OCI-LY1 (cell line): ENCODE measurements around the gene IFITM2.

Source experiments
- CTCF ChIP-seq: fragments of 200-600 bp; sonication (generic), shearing (Covaris generic); IDR thresholded peaks from 2 replicates; pipeline ENCODE4 v1.5.1; 2017; ENCODE audit warnings: mild to moderate bottlenecking, antibody characterized with exemption, low read length, moderate library complexity, mixed read lengths
- EZH2 ChIP-seq: fragments of 200-600 bp; sonication (generic), shearing (Covaris generic); IDR thresholded peaks from 2 replicates; pipeline ENCODE4 v1.8.0; 2017; ENCODE audit warnings: borderline replicate concordance, mixed run types, mild to moderate bottlenecking, antibody characterized with exemption, low read length, moderate library complexity, mixed read lengths

- TF ChIP-seq EZH2: no peak
- no peak for TF ChIP-seq CTCF
These were observed 31.4 kb upstream of the IFITM2 start for GRCh38 chr11:276219-276618.
